IMR-90 (cell line): ENCODE measurements around the gene EML5. TPM values are rescaled to one million over a fixed set of nuclear protein-coding genes. Genes with fewer than 3 reads are reported as not detected.

Source experiments
- ATAC-seq: fragments of 200-7000 bp; cut with Tn5 transposase; 2 replicates; pipeline ENCODE4 v1.9.1; 2020; ENCODE audit warnings: low read depth, mild to moderate bottlenecking, moderate library complexity
- BruUV-seq: library from RNA; stranded (reverse); fragments of 400-500 nt; replicated peaks from 2 replicates; lab custom pipeline; 2021; lab: Mats Ljungman, UMichigan
- CTCF ChIA-PET: fragments of 300-600 bp; formaldehyde crosslinking; extraction: SDS; loops from one replicate; lab custom pipeline; 2021; ENCODE audit warnings: antibody characterized with exemption; lab: Yijun Ruan, JAX
- POLR2A ChIA-PET: fragments of 300-600 bp; sonication (Branson Sonifier 250); formaldehyde crosslinking; loops from one replicate; lab custom pipeline; 2022; ENCODE audit warnings: antibody characterized with exemption; ENCODE audit not compliant: unreplicated experiment; lab: Charles Lee
- DNase-seq: peaks from one replicate; pipeline ENCODE4 v3.0.0; 2013
- H2AFZ ChIP-seq: replicated peaks from 2 replicates; pipeline ENCODE3; 2013; ENCODE audit warnings: low read length, mild to moderate bottlenecking; ENCODE audit not compliant: poor library complexity
- H2AK5ac ChIP-seq: 2 replicates; pipeline ENCODE4 v1.6.1; 2013; ENCODE audit warnings: low read depth, low read length, inconsistent platforms
- H2AK9ac ChIP-seq: replicated peaks from 2 replicates; pipeline ENCODE3; 2013; ENCODE audit warnings: mild to moderate bottlenecking, low read depth, low read length, moderate library complexity; ENCODE audit not compliant: poor library complexity
- H2BK120ac ChIP-seq: 2 replicates; pipeline ENCODE4 v1.6.1; 2013; ENCODE audit warnings: low read depth, low read length, inconsistent platforms
- H2BK15ac ChIP-seq: 3 replicates; pipeline ENCODE4 v1.6.1; 2013; ENCODE audit warnings: low read depth, low read length, inconsistent platforms
- H2BK20ac ChIP-seq: 2 replicates; pipeline ENCODE4 v1.6.1; 2013; ENCODE audit warnings: low read depth, mild to moderate bottlenecking, inconsistent platforms, low read length, moderate library complexity
- H2BK5ac ChIP-seq: 2 replicates; pipeline ENCODE4 v1.6.1; 2013; ENCODE audit warnings: mild to moderate bottlenecking, low read depth, low read length, inconsistent platforms; ENCODE audit not compliant: poor library complexity, severe bottlenecking
- H3K14ac ChIP-seq: replicated peaks from 2 replicates; pipeline ENCODE4 v1.6.1; 2013; ENCODE audit warnings: low read depth, low read length, inconsistent platforms
- H3K18ac ChIP-seq: 2 replicates; pipeline ENCODE4 v1.6.1; 2013; ENCODE audit warnings: low read depth, low read length, control low read depth
- H3K23ac ChIP-seq: 2 replicates; pipeline ENCODE4 v1.6.1; 2013; ENCODE audit warnings: low read depth, low read length, inconsistent platforms
- H3K27ac ChIP-seq: 2 replicates; pipeline ENCODE4 v1.5.1; 2013; ENCODE audit warnings: mild to moderate bottlenecking, control low read depth, low read length; ENCODE audit not compliant: insufficient read depth
- H3K27me3 ChIP-seq: 2 replicates; pipeline ENCODE4 v1.6.1; 2013; ENCODE audit warnings: low read length; ENCODE audit not compliant: control insufficient read depth, insufficient read depth
- H3K36me3 ChIP-seq: 2 replicates; pipeline ENCODE4 v1.6.1; 2013; ENCODE audit warnings: low read length, mixed read lengths; ENCODE audit not compliant: control insufficient read depth, insufficient read depth
- H3K4ac ChIP-seq: 2 replicates; pipeline ENCODE4 v1.6.1; 2013; ENCODE audit warnings: low read depth, low read length, inconsistent platforms
- H3K4me1 ChIP-seq: 2 replicates; pipeline ENCODE4 v1.6.1; 2013; ENCODE audit warnings: low read length, mixed read lengths; ENCODE audit not compliant: control insufficient read depth, insufficient read depth
- H3K4me2 ChIP-seq: 2 replicates; pipeline ENCODE4 v1.6.1; 2013; ENCODE audit warnings: low read depth, mild to moderate bottlenecking, control low read depth, low read length, moderate library complexity
- H3K4me3 ChIP-seq: 2 replicates; pipeline ENCODE4 v1.5.1; 2013; ENCODE audit warnings: low read depth, mild to moderate bottlenecking, control low read depth, low read length, moderate library complexity; ENCODE audit not compliant: insufficient read depth
- H3K56ac ChIP-seq: 2 replicates; pipeline ENCODE4 v1.6.1; 2013; ENCODE audit warnings: low read length, inconsistent platforms; ENCODE audit not compliant: insufficient read depth; ENCODE audit errors: extremely low read depth
- H3K79me1 ChIP-seq, 2 experiments: 2 replicates each; pipeline ENCODE4 v1.6.1; 2013; ENCODE audit warnings: low read length in 2 of 2, inconsistent platforms in 1 of 2, low read depth in 1 of 2
- H3K9ac ChIP-seq: 2 replicates; pipeline ENCODE4 v1.6.1; 2013; ENCODE audit warnings: low read depth, low read length, control low read depth
- H3K9me1 ChIP-seq: 2 replicates; pipeline ENCODE4 v1.6.1; 2013; ENCODE audit warnings: low read length, inconsistent platforms; ENCODE audit not compliant: insufficient read depth
- H3K9me3 ChIP-seq: 2 replicates; pipeline ENCODE4 v1.6.1; 2013; ENCODE audit warnings: low read length; ENCODE audit not compliant: control insufficient read depth, insufficient read depth
- H4K20me1 ChIP-seq: 2 replicates; pipeline ENCODE4 v1.6.1; 2013; ENCODE audit warnings: low read length, inconsistent platforms; ENCODE audit not compliant: insufficient read depth
- H4K5ac ChIP-seq: 2 replicates; pipeline ENCODE4 v1.6.1; 2013; ENCODE audit warnings: mild to moderate bottlenecking, low read depth, low read length, control low read depth
- H4K8ac ChIP-seq, 2 experiments: 2 replicates each; pipeline ENCODE4 v1.6.1; 2013; ENCODE audit warnings: low read depth in 2 of 2, low read length in 2 of 2, control low read depth in 1 of 2, inconsistent platforms in 1 of 2
- H4K91ac ChIP-seq: 2 replicates; pipeline ENCODE4 v1.6.1; 2013; ENCODE audit warnings: low read depth, low read length, inconsistent platforms; ENCODE audit not compliant: insufficient read depth
- BHLHE40 ChIP-seq: fragments of 150-350 bp; IDR thresholded peaks from 2 replicates; pipeline ENCODE4 v1.6.1; 2016; ENCODE audit warnings: mild to moderate bottlenecking, low read depth, low read length
- MAFK ChIP-seq: IDR thresholded peaks from 2 replicates; pipeline ENCODE4 v1.6.1; 2012; ENCODE audit warnings: low read depth, low read length, improper control_type of control experiment
- NFE2L2 ChIP-seq: fragments of 150-350 bp; IDR thresholded peaks from 2 replicates; pipeline ENCODE4 v1.6.1; 2016; ENCODE audit warnings: low read depth, mild to moderate bottlenecking, low read length
- WGBS, 2 experiments: methylation state at CpG; one replicate each; pipeline versions ENCODE4 v1.1.5 to v1.1.7; 2013; ENCODE audit warnings: missing lambda C conversion rate in 2 of 2; ENCODE audit not compliant: insufficient read length in 1 of 2; ENCODE audit errors: extremely low coverage in 2 of 2; 5-methylcytosine and 5-hydroxymethylcytosine counted together
- dilution Hi-C: fragments of 300-500 bp; cut with HindIII; formaldehyde crosslinking; loops from one replicate; pipeline ENCODE4 v1.14.3; 2018; ENCODE audit warnings: low sequenced_read_pairs; ENCODE audit not compliant: unreplicated experiment
- in situ Hi-C: fragments of 300-500 bp; cut with MboI; formaldehyde crosslinking; loops from 3 replicates; pipeline ENCODE4 v1.14.3; 2019; ENCODE audit warnings: low sequenced_read_pairs, inconsistent platforms, mixed read lengths
- intact Hi-C: fragments of 100-400 bp; cut with micrococcal nuclease; formaldehyde crosslinking; loops from 2 replicates; pipeline ENCODE4 v1.10.0; 2022
- polyA plus RNA-seq, 3 experiments: library from polyadenylated mRNA; depleted of rRNA; stranded (reverse); fragments of >200 nt; gene quantifications; 2 replicates each; pipeline ENCODE4 v1.2.3, GENCODE V29; 2012; ENCODE audit warnings: low replicate concordance in 1 of 3
- total RNA-seq: library from RNA; depleted of rRNA; stranded (reverse); fragments of >200 nt; gene quantifications from 2 replicates; pipeline ENCODE4 v1.2.3, GENCODE V29; 2012

EML5 gene
- total and polyA plus RNA-seq, 2 of the 4 experiments (the other 2 are of a cell fraction) = 8.1 to 22.2 TPM

- Histone ChIP-seq H4K20me1 (no peaks in the 10 kb centered on the region), H3K9ac (no peak overlapping the region), H3K27me3 (no peaks in the 10 kb centered on the region), H4K8ac (peak overlapping the region; percentile 68 to 84), H3K9me3 (no peaks in the 10 kb centered on the region), H3K14ac (peak overlapping the region; percentile 45; the same call in 1 of the 2 replicates), H3K4ac (peak overlapping the region; percentile 77), H2AK9ac (no peak overlapping the region), H4K5ac (peak overlapping the region; percentile 99; the same call in 1 of the 2 replicates), H2BK20ac (peak overlapping the region; percentile 76), H2BK120ac (peak overlapping the region; percentile 43), H2BK5ac (peak overlapping the region; percentile 96), H3K4me1 (peaks cover 26% of the 10 kb centered on the region), H3K4me3 (no peak overlapping the region), H2BK15ac (peak overlapping the region; percentile 89; the same call in 1 of the 3 replicates), H3K18ac (peak overlapping the region; percentile 97), H3K9me1 (peaks cover 7% of the 10 kb centered on the region), H2AFZ (no peak overlapping the region), H2AK5ac (peak overlapping the region; percentile 2; the same call in 1 of the 2 replicates), H3K56ac (no peak overlapping the region), H3K27ac (no peak overlapping the region; the same call in 1 of the 2 replicates), H4K91ac (peak overlapping the region; percentile 51), H3K4me2 (peak overlapping the region; percentile 37; the same call in 1 of the 2 replicates), H3K36me3 (0 out of 2 replicates have a peak, but pooled peaks cover 1% of the 10 kb centered on the region), H3K79me1 (peaks cover 34 to 71% of the 10 kb centered on the region in 2 experiments), H3K23ac (peak overlapping the region; percentile 57; the same call in 1 of the 2 replicates)
- DNase-seq (no peak), ATAC-seq (no peak)
- 67 to 100% methylated on average over 1 of the region's 4 CpGs for WGBS, 2 experiments
- intact Hi-C loops (no loop called here), in situ Hi-C loops (no loop called here), dilution Hi-C loops (no loop called here)
- ChIA-PET POLR2A (no interaction called here), CTCF (no interaction called here)
- TF ChIP-seq NFE2L2 (peak; percentile 95), MAFK (peak; percentile 51; the same call in 1 of the 2 replicates), BHLHE40 (no peak)
- BruUV-seq = no TSS peak
Observed at GRCh38 chr14:88829685-88830302, 37.0 kb upstream of the EML5 start.
